Activated T-cell treated with anti-CD3 and anti-CD28 coated beads, Interleukin-2, amount 50 U/mL, for 48 hours (primary cell): Measurements from ENCODE around the gene LIMA1.
"Not testable (repeated sequence)": the region's sequence is repeated elsewhere in the genome, so short reads cannot be mapped to it uniquely, and the experiment has no call there.

Experiments used
- DNase-seq, 2 experiments: peaks; one replicate each; pipeline ENCODE4 v3.0.0-alpha.2; 2020

The LIMA1 gene

GRCh38 chr12:50283229-50283923 lies at the start of gene LIMA1:
LIMA1 (minus strand) TSS chr12:50283520; CDS start chr12:50248751, 34,769 bp downstream.
- peak; percentile 92 to 95 for DNase-seq

GRCh38 chr12:50331745-50332144 lies 48.4 kb upstream of the LIMA1 start:
- DNase-seq, result no peak

GRCh38 chr12:50328664-50329063 lies 45.3 kb upstream of the LIMA1 start:
- not testable (repeated sequence) for DNase-seq

GRCh38 chr12:50326590-50327284 lies 43.4 kb upstream of the LIMA1 start:
- DNase-seq, result no peak

DNA sequence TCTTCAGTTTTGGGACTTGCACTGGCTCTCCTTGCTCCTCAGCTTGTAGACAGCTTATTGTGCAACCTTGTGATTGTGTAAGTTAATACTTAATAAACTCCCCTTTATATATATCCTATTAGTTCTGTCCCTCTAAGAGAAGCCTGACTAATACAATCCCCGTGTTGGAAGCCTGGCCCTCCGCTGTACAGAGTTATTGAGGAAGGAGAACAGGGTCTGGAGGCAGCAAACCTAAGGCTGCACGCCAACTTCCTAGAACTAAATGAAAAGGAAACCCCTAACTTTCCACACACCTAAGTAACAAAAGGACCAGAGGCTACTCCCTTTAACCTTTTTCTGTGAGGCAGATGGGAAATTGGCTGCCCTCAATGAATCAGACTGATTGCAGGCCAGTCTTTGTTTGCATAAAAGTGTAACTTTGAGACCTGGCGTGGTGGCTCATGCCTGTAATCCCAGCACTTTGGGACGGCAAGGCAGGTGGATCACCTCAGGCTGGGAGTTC lies 42.6 kb upstream of the LIMA1 start:
- no peak for DNase-seq

DNA sequence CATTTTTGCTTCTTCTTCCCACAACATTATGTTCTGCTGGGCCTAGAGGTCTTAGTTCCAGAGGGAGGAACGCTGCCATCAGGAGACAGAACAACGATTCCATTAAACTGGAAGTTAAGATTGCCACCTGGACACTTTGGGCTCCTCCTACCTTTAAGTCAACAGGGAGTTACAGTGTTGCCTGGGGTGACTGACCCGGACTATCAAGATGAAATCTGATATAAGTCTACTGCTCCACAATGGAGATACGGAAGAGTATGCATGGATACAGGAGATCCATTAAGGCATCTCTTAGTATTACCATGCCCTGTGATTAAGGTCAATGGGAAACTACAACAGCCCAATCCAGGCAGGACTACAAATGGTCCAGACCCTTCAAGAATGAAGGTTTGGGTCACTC lies 41.5 kb upstream of the LIMA1 start:
- not testable (repeated sequence) for DNase-seq

DNA sequence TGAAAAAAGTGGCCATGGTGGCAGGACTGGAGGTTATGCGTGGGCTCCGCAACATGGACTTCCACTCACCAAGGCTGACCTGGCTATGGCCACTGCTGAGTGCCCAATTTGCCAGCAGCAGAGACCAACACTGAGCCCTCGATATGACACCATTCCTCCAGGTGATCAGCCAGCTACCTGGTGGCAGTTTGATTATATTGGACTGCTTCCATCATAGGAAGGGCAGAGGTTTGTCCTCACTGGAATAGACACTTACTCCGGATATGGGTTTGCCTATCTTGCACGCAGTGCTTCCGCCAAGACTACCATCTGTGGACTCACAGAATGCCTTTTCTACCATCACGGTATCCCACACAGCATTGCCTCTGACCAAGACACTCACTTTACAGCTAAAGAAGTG lies 40.8 kb upstream of the LIMA1 start:
- DNase-seq, result not testable (repeated sequence)

DNA sequence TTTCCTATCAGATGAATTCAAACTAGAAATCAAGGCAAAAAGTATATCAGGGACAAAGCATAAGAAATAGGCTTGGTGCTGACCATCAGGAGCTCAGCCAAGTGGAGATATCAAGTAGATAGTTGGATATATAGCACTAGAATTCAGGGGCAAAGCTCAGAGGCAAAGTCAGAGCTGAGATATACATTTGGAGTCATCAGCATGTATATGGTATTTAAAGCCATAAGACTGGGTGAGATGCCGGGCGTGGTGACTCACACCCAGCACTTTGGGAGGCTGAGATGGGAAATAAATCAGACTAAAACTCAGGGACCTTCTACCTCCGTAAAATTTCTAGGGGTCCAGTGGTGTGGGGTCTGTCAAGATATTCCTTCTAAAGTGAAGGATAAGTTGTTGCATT lies 38.9 kb upstream of the LIMA1 start:
- DNase-seq, result no peak

- no peak for DNase-seq
These were observed 33.9 kb upstream of the LIMA1 start for GRCh38 chr12:50317203-50317602.

- DNase-seq, result no peak
These were observed 32.5 kb upstream of the LIMA1 start for GRCh38 chr12:50315803-50316202.

GRCh38 chr12:50314636-50315312 lies 31.5 kb upstream of the LIMA1 start:
- no peak for DNase-seq

DNA sequence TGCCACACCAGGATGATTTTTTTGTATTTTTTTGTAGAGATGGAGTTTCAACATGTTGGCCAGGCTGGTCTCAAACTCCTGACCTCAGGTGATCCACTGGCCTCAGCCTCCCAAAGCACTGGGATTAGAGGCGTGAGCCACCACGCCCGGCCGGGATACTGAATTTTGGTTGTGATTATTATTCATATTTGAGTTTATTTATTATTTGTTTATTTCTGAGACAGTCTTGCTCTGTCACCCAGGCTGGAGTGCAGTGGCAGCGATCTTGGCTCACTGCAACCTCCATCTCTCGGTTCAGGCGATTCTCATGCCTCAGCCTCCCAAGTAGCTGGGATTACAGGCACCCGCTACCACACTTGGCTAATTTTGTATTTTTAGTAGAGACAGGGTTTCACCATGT lies 30.7 kb upstream of the LIMA1 start:
- DNase-seq, result peak in 1 of 2 experiments; percentile 1

DNA sequence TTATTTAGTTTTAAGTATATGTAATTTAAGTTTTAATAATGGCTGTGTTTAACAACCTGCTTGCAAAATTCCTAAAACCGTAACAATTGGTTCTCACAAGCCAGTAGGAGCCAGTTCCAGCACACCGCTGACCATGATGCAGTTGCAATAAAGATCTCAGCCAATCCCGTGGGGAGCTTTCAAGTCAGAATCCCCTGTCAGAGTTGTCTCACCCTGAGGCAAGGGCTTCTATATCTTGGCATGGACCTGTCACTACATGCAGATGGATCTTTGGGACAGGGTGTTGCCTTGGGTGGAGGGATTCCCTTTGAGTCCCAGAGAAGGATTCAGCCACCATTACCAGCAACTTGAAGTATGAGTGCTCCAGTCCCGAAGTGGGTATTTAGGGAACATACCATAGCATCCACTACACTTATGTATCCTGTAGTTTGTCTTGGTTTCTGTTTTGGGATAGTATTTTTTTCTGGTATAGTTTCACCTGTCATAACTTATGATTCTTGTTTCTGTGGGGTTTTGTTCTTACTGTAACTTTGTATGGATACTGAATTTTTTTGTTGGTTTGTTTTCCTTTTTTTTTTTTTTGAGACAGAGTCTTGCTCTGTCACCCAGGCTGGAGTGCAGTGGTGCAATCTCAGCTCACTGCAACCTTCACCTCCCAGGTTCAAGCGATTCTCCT lies 30.1 kb upstream of the LIMA1 start:
- peak in 1 of 2 experiments; percentile 10 for DNase-seq

GRCh38 chr12:50311858-50312609 lies 28.7 kb upstream of the LIMA1 start:
- DNase-seq, result not testable (repeated sequence)

DNA sequence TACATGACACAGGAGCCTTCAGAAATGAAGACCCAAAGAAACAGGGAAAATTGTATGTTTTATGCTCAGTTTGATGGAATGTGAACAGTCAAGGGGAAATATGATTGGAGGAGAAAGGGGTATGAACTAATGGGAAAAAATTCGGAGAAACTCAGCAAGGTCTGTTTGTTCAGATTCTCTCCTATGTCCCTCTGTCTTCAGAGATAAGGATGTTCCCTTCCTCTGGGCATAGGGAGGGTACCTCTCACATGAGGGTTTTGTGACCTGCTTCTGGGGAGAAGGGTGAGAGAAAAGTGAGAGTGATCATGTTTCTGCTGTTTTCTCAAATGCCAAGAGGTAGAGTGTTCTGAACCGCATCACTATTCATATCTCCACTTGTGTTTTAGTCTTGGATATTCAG lies 26.6 kb upstream of the LIMA1 start:
- no peak for DNase-seq

GRCh38 chr12:50302686-50303085 lies 19.4 kb upstream of the LIMA1 start:
- DNase-seq, result no peak

GRCh38 chr12:50297996-50298395 lies 14.7 kb upstream of the LIMA1 start:
- DNase-seq, result no peak

GRCh38 chr12:50297027-50297426 lies 13.7 kb upstream of the LIMA1 start:
- no peak for DNase-seq

DNA sequence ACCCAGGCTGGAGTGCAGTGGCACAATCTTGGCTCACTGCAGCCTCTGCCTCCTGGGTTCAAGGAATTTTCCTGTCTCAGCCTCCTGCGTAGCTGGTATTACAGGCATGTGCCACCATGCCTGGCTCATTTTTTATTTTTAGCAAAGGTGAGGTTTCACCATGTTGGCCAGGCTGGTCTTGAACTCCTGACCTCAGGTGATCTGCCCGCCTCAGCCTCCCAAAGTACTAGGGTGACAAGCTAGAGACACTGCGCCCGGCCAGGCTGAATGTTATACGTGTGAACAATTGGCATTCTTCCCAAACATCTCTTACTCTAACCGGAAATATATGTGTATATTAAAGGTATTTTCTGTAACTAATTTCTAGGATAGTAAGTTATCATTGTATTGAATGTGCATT lies 13.2 kb upstream of the LIMA1 start:
- no peak for DNase-seq

GRCh38 chr12:50291377-50291776 lies 8.1 kb upstream of the LIMA1 start:
- no peak for DNase-seq

- not testable (repeated sequence) for DNase-seq
These were observed 7.4 kb upstream of the LIMA1 start for GRCh38 chr12:50290692-50291091.

- DNase-seq, result no peak
These were observed 4.0 kb upstream of the LIMA1 start for GRCh38 chr12:50287271-50287670.
